HCT116 (cell line): ENCODE measurements around the gene TLR9. TPM values are rescaled to one million over a fixed set of nuclear protein-coding genes. Genes with fewer than 3 reads are reported as not detected.
A peak's percentile ranks its signal among the peaks of the same experiment; 100 is the strongest.

Source experiments
- POLR2AphosphoS5 ChIP-seq: IDR thresholded peaks from 2 replicates; pipeline ENCODE4 v1.6.1; 2011; ENCODE audit warnings: mild to moderate bottlenecking, low read depth, low read length, moderate library complexity
- microRNA counts: library from miRNA; unstranded; fragments of <30 nt; microRNA quantifications from one replicate; lab custom pipeline; 2015
- microRNA-seq: library from miRNA; unstranded; fragments of <30 nt; microRNA quantifications from one replicate; pipeline ENCODE4, GENCODE V29; 2016; ENCODE audit warnings: borderline number of aligned reads
- total RNA-seq: library from RNA; stranded (reverse); gene quantifications from one replicate; pipeline ENCODE4 v1.2.1, GENCODE V29; 2021; ENCODE audit not compliant: unreplicated experiment

The TLR9 gene
- total RNA-seq, 1 experiment from 2014 or later: 0.15 TPM

DNA sequence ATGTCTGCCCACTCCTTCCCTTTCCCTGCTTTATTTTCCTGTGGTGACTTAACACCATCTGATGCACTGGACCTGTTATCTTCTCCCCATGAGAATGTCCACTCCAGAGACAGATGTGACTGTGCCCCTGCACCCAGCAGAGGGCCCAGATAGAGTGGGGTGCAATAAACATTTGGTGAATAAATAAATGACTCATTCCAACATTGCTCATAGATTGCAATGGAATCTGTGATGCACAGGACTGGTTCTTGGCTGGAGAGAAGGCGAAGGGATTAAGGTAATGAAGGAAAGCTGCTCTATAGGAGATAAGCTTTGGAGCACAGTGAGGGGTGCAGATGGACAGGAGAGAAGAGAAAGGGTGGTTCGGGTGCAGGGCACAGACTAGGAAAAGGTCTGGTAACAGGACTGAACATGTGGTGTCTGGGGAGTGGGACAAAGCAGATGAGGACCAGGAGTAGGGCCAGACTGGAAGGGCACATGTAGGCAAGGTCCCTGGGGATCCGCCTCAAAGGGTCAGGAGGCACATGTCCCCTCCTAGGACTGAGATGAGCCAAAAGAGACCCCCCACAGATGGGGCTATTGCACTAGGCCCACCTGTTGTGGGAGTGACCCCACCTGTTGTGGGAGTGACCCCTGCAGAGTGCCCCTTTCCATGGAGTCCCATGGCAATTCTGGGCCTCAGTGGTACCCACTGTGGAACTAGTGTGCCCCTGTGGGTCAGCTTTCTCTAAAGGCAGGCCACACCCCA is 53.8 kb downstream of the TLR9 start (continued):
- TF ChIP-seq POLR2AphosphoS5: peak; percentile 32; the same call in 1 of the 2 replicates

MicroRNAs within 50 kb of the gene (microRNA counts, 767-probe panel; counts per million panel counts)
- 27,418 counts per million, percentile 88 among the panel's probes with 10 or more counts for microRNA hsa-let-7g-5p (lab: Ali Mortazavi, UCI)

Small RNA genes within 50 kb of the gene (microRNA-seq; reads per million reads assigned to microRNA genes)
- gene MIRLET7G: 57,524 reads per million, percentile 99 among the genes with 10 or more reads in this experiment

Other genes starting within 250 kb of the TLR9 start
- gene ACY1, start 242.1 kb downstream of the TLR9 start, total RNA-seq: 73.2 TPM
- gene RPL29, start 229.8 kb downstream of the TLR9 start, total RNA-seq: 1,880 TPM
- 16.6 TPM for gene DUSP7, start 169.1 kb downstream of the TLR9 start, total RNA-seq
- gene POC1A, start 71.2 kb downstream of the TLR9 start, total RNA-seq: 34.0 TPM
- gene ALAS1, start 27.5 kb downstream of the TLR9 start, total RNA-seq: 74.0 TPM
- 100 TPM for gene TWF2, start 13.5 kb upstream of the TLR9 start, total RNA-seq
- 16.6 TPM for gene PPM1M, start 20.1 kb upstream of the TLR9 start, total RNA-seq
- gene WDR82, start 53.0 kb upstream of the TLR9 start, total RNA-seq: 89.7 TPM
- gene GLYCTK, start 62.2 kb upstream of the TLR9 start, total RNA-seq: 9.1 TPM
- 5.5 TPM for gene DNAH1, start 90.7 kb upstream of the TLR9 start, total RNA-seq
- gene BAP1, start 184.4 kb upstream of the TLR9 start, total RNA-seq: 72.0 TPM
- gene PHF7, start 185.0 kb upstream of the TLR9 start, total RNA-seq: 10.0 TPM
- 4.2 TPM for gene SEMA3G, start 219.5 kb upstream of the TLR9 start, total RNA-seq
- 2.2 TPM for gene TNNC1, start 228.4 kb upstream of the TLR9 start, total RNA-seq
- 72.8 TPM for gene NISCH, start 230.0 kb upstream of the TLR9 start, total RNA-seq